ENCODE data around the gene BMP4. TPM values are rescaled to one million over a fixed set of nuclear protein-coding genes. Genes with fewer than 3 reads are reported as not detected.

Gene BMP4
- total RNA-seq, 1 experiment from 2014 or later, result 12.2 TPM

DNA sequence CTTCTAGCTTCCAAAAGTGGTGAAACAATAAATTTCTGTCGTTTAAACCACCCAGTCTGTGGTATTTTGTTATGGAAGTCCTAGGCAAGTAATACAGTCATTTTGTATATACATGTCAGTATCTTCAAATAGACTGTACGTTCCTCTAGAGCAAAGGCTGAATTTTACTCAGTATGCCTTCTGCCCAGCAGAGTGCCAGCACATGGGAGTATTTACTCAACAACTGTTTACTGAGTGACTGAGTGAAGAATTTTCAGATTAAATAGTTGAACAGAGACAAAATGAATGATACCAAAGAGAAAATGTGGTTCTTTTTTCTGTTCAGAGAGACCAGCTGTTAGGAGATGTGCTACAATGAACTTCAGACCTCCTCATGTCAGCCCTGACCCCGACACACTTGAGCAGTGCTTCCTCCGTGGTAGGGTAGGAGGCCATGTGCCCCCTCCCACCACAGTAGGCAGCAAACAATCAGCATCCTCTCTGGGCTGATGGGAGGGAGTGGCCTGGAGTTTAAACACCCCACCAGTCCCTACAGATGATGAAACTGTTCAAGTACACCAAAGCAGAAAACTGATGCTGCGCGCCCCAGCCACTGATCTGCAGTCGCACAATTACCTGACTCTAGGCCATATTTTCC lies 21.7 kb downstream of the BMP4 start:
- H4K5ac ChIP-seq (ENCODE audit: insufficient read length, low read depth, low read length), result no peak overlapping the region
- H3K9me3 ChIP-seq (ENCODE audit: control insufficient read depth, low read depth, low read length), result no peaks in the 10 kb centered on the region
- no peak overlapping the region for H3K4me2 ChIP-seq (ENCODE audit: insufficient read depth, insufficient read length, low read length)
- H3K79me1 ChIP-seq (ENCODE audit: insufficient read depth, low read depth, low read length, poor library complexity, severe bottlenecking), result no peaks in the 10 kb centered on the region
- no peak overlapping the region for H2AFZ ChIP-seq (ENCODE audit: low read length)
- WGBS (ENCODE audit: extremely low coverage, insufficient read length, low lambda C conversion rate), result no CpG with 5 or more reads among the region's 7 CpGs
- Mint-ChIP-seq H3K27ac (no peak overlapping the region), H3K36me3 (ENCODE audit: insufficient read depth in 1 of 3, low read depth in 3 of 3) (no peaks in the 10 kb centered on the region; a peak in 1 of 7 replicates), H3K9me3 (no peaks in the 10 kb centered on the region; a peak in 2 of 5 replicates), H3K27me3 (ENCODE audit: low read depth) (no peaks in the 10 kb centered on the region), H3K4me3 (no peak overlapping the region), H3K4me1 (peaks cover 4 to 8% of the 10 kb centered on the region in 2 experiments)
- H2BK12ac ChIP-seq (ENCODE audit: insufficient read length, low read depth, low read length), result no peak overlapping the region
- H2BK15ac ChIP-seq (ENCODE audit: low read depth, low read length), result no peak overlapping the region
- no peak overlapping the region for H3K27ac ChIP-seq (ENCODE audit: insufficient read length, low read depth, low read length)
- H2BK20ac ChIP-seq (ENCODE audit: low read depth, low read length, poor library complexity, severe bottlenecking), result no peak overlapping the region
- H3T11ph ChIP-seq (ENCODE audit: low read length), result no peak overlapping the region
- H3K14ac ChIP-seq (ENCODE audit: insufficient read depth, low read length), result no peak overlapping the region
- H4K8ac ChIP-seq (replicated peaks; ENCODE audit: insufficient read length, low read depth, low read length), result no peak overlapping the region
- no peaks in the 10 kb centered on the region for H3K27me3 ChIP-seq (ENCODE audit: insufficient read depth, low read length)
- H3K79me2 ChIP-seq (ENCODE audit: insufficient read depth, low read length), result 0 out of 2 replicates have a peak, but pooled peaks cover 2% of the 10 kb centered on the region
- no peak overlapping the region for H3K9ac ChIP-seq (ENCODE audit: extremely low read depth, insufficient read length, low read length)
- no peak overlapping the region for H3K56ac ChIP-seq (ENCODE audit: insufficient read length, low read depth, low read length)
- H3K18ac ChIP-seq (ENCODE audit: insufficient read length, low read depth, low read length), result no peak overlapping the region
- no peak overlapping the region for H2AK5ac ChIP-seq (ENCODE audit: insufficient read length, low read length)
- no peak overlapping the region for H2BK5ac ChIP-seq (ENCODE audit: insufficient read length, low read length)
- no peaks in the 10 kb centered on the region for H3K4me1 ChIP-seq (ENCODE audit: insufficient read depth, low read length)
- no peak for DNase-seq
- no peak overlapping the region for H2BK120ac ChIP-seq (ENCODE audit: low read depth, low read length, poor library complexity, severe bottlenecking)
- no peaks in the 10 kb centered on the region for H4K20me1 ChIP-seq (ENCODE audit: control insufficient read depth, insufficient read depth, insufficient read length)
- H3K4ac ChIP-seq (ENCODE audit: low read depth, low read length), result no peak overlapping the region
- no peak overlapping the region for H3K23ac ChIP-seq (ENCODE audit: insufficient read length, low read depth, low read length)
- H3K23me2 ChIP-seq (ENCODE audit: insufficient read length, low read depth, low read length, poor library complexity, severe bottlenecking), result no peaks in the 10 kb centered on the region
- no peak overlapping the region for H4K91ac ChIP-seq (ENCODE audit: insufficient read length, low read depth, low read length)
- TF ChIP-seq, protein P1, sequence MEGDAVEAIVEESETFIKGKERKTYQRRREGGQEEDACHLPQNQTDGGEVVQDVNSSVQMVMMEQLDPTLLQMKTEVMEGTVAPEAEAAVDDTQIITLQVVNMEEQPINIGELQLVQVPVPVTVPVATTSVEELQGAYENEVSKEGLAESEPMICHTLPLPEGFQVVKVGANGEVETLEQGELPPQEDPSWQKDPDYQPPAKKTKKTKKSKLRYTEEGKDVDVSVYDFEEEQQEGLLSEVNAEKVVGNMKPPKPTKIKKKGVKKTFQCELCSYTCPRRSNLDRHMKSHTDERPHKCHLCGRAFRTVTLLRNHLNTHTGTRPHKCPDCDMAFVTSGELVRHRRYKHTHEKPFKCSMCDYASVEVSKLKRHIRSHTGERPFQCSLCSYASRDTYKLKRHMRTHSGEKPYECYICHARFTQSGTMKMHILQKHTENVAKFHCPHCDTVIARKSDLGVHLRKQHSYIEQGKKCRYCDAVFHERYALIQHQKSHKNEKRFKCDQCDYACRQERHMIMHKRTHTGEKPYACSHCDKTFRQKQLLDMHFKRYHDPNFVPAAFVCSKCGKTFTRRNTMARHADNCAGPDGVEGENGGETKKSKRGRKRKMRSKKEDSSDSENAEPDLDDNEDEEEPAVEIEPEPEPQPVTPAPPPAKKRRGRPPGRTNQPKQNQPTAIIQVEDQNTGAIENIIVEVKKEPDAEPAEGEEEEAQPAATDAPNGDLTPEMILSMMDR (conservative IDR thresholded peaks at IDR 0.05), result no peak

Data from H9 (cell line).